ENCODE measurements around the gene LRP1B.

GRCh38 chr2:140895378-140895777 lies 1235.4 kb downstream of the LRP1B start:
- no peak for TF ChIP-seq CTCF (IDR thresholded peaks at IDR 0.05)
- TF ChIP-seq POLR2A (IDR thresholded peaks at IDR 0.05), result no peak

Measured in breast epithelium (tissue), 3 donors.